NCI-H526 treated with DMSO at 0.1 percent for 48 hours (cell line): ENCODE results near the gene MLNR.

ENCODE experiments used
- DNase-seq: peaks from one replicate; lab custom pipeline; 2025; lab: John Stamatoyannopoulos, UW

The MLNR gene

GRCh38 chr13:49226613-49227012 lies 6.5 kb downstream of the MLNR start:
- DNase-seq: no peak

DNA sequence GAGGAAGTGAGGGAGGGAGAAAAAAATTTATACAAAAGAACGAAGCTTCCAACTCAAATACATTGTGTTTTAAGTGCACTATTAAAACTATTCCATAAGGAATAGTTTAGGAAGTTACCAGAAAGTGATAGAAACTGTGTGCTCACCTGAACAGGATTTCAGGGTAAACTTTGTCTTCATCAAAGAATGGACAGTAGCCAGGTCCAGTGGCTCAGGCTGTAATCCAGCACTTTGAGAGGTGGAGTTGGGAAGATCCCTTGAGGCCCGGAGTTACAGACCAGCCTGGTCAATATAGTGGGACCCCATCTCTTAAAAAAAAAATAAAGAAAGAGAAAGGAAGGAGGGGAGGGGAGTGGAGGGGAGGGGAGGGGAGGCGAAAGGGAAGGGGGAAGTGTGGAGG lies 14.6 kb downstream of the MLNR start:
- DNase-seq: no peak

DNA sequence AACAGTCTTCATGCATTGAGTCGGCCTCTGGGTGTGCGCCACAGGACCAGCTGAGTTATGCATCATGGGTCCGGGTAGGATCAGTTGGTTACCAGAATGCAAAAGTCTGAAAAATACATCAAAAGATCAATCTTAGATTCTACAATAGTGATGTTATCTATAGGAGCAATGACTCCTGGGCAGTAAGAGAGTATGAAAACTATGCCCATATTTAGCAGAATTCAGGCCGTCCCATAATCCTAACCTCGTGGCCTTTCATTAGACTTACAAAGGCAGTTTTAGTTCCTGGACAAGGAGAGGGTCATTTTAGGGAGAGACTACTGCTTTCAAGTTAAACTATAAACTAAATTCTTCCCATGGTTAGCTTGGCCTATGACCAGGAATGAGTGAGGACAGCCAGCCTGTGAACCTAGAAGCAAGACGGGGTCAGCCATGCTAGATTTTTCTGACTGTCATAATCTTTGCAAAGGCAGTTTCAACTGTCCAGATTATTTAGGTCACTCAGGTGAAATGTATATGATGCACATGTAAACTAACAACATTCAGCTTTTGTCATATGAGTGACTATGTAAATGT lies 15.8 kb downstream of the MLNR start:
- DNase-seq: no peak

GRCh38 chr13:49238621-49239020 lies 18.5 kb downstream of the MLNR start:
- DNase-seq: no peak

GRCh38 chr13:49240017-49240416 lies 19.9 kb downstream of the MLNR start:
- no peak for DNase-seq

- DNase-seq: no peak
These were observed 21.2 kb downstream of the MLNR start for GRCh38 chr13:49241296-49241695.

DNA sequence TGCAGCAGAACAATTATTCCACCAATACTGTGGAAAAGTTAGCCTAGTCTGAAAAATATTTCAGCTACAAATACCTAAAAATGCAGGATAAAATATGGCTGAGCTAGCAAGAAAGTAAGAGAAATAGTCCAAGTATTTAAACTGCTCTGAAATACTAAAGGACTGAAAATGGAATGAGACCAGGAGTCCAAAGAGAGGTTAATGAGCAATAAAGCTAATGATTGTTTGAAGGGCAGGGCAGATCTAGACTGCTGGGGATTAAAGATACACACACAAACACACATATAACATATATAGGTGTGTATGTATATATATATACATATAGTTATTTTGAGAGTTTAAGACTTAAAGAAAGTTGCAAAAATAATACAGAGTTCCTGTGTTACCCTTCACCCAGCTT lies 25.0 kb downstream of the MLNR start:
- DNase-seq: no peak

- no peak for DNase-seq
These were observed 26.9 kb downstream of the MLNR start for GRCh38 chr13:49246850-49247642.

- peak; percentile 90 for DNase-seq
These were observed 27.8 kb downstream of the MLNR start, which contains the start of gene CDADC1 for GRCh38 chr13:49247643-49248621. Gene CDADC1, plus strand, starts transcription at chr13:49247925. Its CDS starts 113 bp downstream, at chr13:49248038.

GRCh38 chr13:49248622-49249002 lies 28.5 kb downstream of the MLNR start:
- DNase-seq: no peak

- DNase-seq: no peak
These were observed 31.2 kb downstream of the MLNR start for GRCh38 chr13:49251326-49251725.

DNA sequence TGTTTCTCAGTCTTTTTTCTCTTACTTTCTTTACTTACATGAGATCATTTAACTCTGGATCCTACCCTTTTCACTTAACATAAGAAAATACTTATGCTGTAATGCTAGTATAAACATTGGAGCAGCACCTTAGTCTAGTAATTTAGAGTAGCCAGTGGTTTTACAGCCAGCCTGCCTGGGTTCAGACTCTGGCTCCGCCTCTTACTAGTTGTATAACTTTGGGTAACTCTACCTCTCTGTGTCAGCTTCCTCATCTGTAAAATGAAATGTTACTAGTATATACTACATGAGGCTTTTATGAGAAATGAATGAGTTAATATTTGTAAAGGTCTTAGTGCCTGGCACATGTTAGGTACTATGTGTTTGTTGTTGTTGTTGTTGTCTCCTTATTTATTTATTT lies 33.2 kb downstream of the MLNR start:
- no peak for DNase-seq

- no peak for DNase-seq
These were observed 33.9 kb downstream of the MLNR start for GRCh38 chr13:49254007-49254406.

DNA sequence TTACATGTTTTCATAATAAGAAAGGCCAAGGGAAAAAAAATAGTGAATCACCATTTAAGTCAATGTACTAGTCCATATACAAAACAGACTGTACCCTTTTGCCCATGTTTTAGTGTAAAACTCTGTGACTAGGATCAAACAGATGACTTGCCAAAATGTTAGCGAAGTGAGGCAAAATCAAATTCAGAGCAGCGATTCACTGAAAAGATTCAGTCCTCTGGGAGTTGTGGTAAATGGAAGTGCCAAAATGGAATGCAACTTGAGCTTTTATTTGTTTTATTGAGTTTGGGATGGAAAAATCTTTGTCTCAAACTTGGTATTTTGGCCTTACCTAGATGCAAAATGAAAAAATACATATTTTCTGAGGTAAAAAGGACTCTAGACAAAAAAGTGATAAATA lies 36.7 kb downstream of the MLNR start:
- no peak for DNase-seq

DNA sequence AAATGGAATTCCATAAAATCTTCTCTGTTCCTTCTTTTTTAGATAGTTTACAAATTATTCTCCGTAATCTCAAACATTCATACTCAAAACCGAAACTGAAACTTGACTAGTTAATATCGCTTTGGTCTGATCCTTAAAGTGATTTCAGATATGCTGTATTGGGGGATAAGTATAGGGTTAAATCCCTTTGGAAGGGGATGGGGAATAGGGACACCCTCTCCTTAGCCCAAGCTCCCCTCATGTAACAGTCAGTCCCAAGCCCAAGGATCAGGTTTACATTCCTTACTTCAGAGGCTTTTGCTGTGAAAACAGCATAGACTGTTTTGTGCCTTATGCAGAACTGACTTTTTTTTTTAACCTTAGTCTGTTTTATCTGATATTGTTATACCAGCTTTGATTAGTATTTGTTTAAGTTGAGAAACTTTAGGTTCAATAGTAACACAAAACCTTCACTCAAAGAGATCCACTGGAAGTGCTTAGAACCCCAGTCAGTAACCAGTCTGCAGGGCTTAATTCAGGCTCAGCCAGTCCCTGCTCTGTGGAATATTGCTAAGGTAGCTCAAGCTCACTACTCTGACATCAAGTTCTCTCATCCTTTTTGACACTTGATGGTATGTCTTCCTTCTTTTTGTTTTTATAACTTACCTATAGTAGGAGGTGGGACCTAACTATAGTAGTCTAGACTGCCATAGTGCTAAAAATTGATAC lies 38.1 kb downstream of the MLNR start:
- no peak for DNase-seq

- DNase-seq: no peak
These were observed 39.4 kb downstream of the MLNR start for GRCh38 chr13:49259586-49259985.

DNA sequence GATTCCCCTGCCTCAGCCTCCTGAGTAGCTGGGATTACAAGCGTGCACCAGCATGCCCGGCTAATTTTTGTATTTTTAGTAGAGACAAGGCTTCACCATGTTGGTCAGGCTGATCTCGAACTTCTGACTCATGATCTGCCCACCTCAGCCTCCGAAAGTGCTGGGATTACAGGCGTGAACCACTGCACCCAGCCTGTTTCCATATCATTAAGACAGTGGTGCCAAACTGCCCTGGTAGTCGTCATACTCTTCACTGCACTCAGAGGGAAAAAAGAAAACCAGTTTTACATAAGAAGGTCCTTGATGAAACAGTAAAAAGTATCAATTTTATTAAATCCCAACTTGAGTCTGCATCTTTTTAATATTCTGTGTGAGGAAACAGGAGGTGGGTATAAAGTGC lies 42.5 kb downstream of the MLNR start:
- no peak for DNase-seq

GRCh38 chr13:49265822-49266221 lies 45.7 kb downstream of the MLNR start:
- DNase-seq: no peak

GRCh38 chr13:49271264-49271663 lies 51.1 kb downstream of the MLNR start:
- DNase-seq: no peak
